HepG2 (cell line): ENCODE results near the gene RSPH1. TPM values are rescaled to one million over a fixed set of nuclear protein-coding genes. Genes with fewer than 3 reads are reported as not detected.
A peak's percentile ranks its signal among the peaks of the same experiment; 100 is the strongest.

Experiments
- CTCF ChIP-seq: sonication (generic); formaldehyde crosslinking; IDR thresholded peaks from 2 replicates; pipeline ENCODE4 v1.5.0; 2020; ENCODE audit warnings: mild to moderate bottlenecking, missing genetic modification reagents, moderate library complexity
- FOXM1 ChIP-seq: sonication (generic); formaldehyde crosslinking; IDR thresholded peaks from 2 replicates; pipeline ENCODE4 v1.5.0; 2020; ENCODE audit warnings: missing genetic modification reagents
- FOXO1 ChIP-seq: sonication (generic); formaldehyde crosslinking; IDR thresholded peaks from 2 replicates; pipeline ENCODE4 v1.4.0; 2020; ENCODE audit warnings: missing genetic modification reagents
- MXD4 ChIP-seq: IDR thresholded peaks from 2 replicates; pipeline ENCODE4 v1.6.1; 2016; ENCODE audit warnings: mild to moderate bottlenecking, missing biosample characterization, missing genetic modification reagents
- MZF1 ChIP-seq: sonication (generic); formaldehyde crosslinking; IDR thresholded peaks from 2 replicates; pipeline ENCODE4 v1.8.1; 2023; ENCODE audit warnings: mild to moderate bottlenecking, missing genetic modification reagents, borderline replicate concordance
- NFATC3 ChIP-seq: sonication (generic); formaldehyde crosslinking; IDR thresholded peaks from 2 replicates; pipeline ENCODE4 v1.5.1; 2020; ENCODE audit warnings: mild to moderate bottlenecking, missing genetic modification reagents
- RBM22 ChIP-seq: fragments of 200-400 bp; formaldehyde crosslinking; optimal IDR thresholded peaks from 2 replicates; pipeline ENCODE3; 2017; ENCODE audit warnings: mild to moderate bottlenecking, low read length, moderate library complexity
- REL ChIP-seq: sonication (generic); formaldehyde crosslinking; conservative IDR thresholded peaks from 2 replicates; pipeline ENCODE4 v1.8.0; 2022; ENCODE audit warnings: mild to moderate bottlenecking, missing genetic modification reagents, moderate library complexity
- SALL2 ChIP-seq: sonication (generic); formaldehyde crosslinking; IDR thresholded peaks from 2 replicates; pipeline ENCODE4 v1.8.1; 2023; ENCODE audit warnings: mild to moderate bottlenecking, missing genetic modification reagents, inconsistent platforms
- TEF ChIP-seq: sonication (generic); formaldehyde crosslinking; IDR thresholded peaks from 2 replicates; pipeline ENCODE4 v1.5.0; 2020; ENCODE audit warnings: missing genetic modification reagents
- ZBTB33 ChIP-seq: sonication (generic); formaldehyde crosslinking; IDR thresholded peaks from 2 replicates; pipeline ENCODE4 v1.4.0; 2020; ENCODE audit warnings: missing genetic modification reagents
- ZMYM3 ChIP-seq: sonication (generic); formaldehyde crosslinking; IDR thresholded peaks from 2 replicates; pipeline ENCODE4 v1.5.1; 2020; ENCODE audit warnings: mild to moderate bottlenecking, missing genetic modification reagents
- ZNF292 ChIP-seq: sonication (generic); formaldehyde crosslinking; IDR thresholded peaks from 2 replicates; pipeline ENCODE4 v1.8.1; 2022; ENCODE audit warnings: mild to moderate bottlenecking, low read depth, missing genetic modification reagents, borderline replicate concordance
- ZNF780A ChIP-seq: sonication (generic); formaldehyde crosslinking; IDR thresholded peaks from 2 replicates; pipeline ENCODE4 v1.8.0; 2022; ENCODE audit warnings: mild to moderate bottlenecking, missing genetic modification reagents, moderate library complexity
- ZNF784 ChIP-seq: sonication (generic); formaldehyde crosslinking; IDR thresholded peaks from 2 replicates; pipeline ENCODE4 v1.5.1; 2020; ENCODE audit warnings: missing genetic modification reagents, mild to moderate bottlenecking, borderline replicate concordance
- polyA plus RNA-seq, 8 experiments: library from polyadenylated mRNA; depleted of rRNA in 3 of 8; stranded (reverse) in 7 of 8; unstranded in 1 of 8; fragments of >200 nt; fragmentation: Illumina TruSeq in 4 of 8; extraction: Trizol in 4 of 8; gene quantifications; 2 replicates each; pipeline versions ENCODE4 v1.2.1 to v1.2.3, GENCODE V29; 2011 to 2016; ENCODE audit warnings: low read depth in 4 of 8, missing spikeins in 1 of 8, mixed read lengths in 1 of 8; ENCODE audit not compliant: insufficient read depth in 1 of 8
- total RNA-seq, 5 experiments: library from RNA; depleted of rRNA; stranded (reverse); fragments of >200 nt; fragmentation: Illumina TruSeq; extraction: Trizol; gene quantifications; 2 replicates each; pipeline ENCODE4 v1.2.3, GENCODE V29; 2016; ENCODE audit warnings: low read depth in 1 of 5
- TF ChIP-seq, protein P1 (sequence below): sonication (generic); formaldehyde crosslinking; IDR thresholded peaks from 2 replicates; pipeline ENCODE4 v1.5.1; 2020; ENCODE audit warnings: mild to moderate bottlenecking, missing genetic modification reagents, borderline replicate concordance

The RSPH1 gene
- total and polyA plus RNA-seq, 2 of the 13 experiments (the other 11 are each of a cell fraction or from before 2014, with no cell fraction given): not detected

DNA sequence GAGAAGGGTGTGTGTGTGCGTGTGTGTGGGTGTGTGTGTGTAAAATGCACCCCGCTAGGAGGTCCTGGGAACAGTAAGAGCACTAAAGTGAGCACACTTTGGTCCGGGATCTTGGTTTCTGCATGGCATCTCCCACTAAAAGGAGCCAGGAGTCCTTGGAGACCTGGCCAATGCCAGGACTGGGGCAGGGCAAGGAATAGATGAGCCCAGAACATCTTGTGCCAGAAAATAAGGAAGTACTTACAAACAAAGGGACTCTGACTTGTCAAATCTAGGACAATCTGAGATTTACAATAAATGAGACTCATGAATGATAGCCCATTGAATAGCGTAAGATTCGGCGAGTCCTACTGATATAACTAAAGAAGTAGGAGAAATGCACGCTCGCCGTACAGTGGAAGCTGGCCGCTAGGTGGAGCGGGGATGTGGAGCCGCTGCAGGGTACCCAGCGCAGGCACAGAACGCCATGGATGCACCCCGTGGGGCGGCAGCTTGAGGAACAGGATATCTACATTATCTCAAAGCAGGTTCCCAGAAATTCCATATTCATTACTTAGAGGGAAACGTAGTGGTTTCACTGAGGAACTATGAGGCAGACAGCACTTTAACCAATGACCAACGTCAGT is 24.7 kb upstream of the RSPH1 start (continued):
- TF ChIP-seq CTCF: peak; percentile 31
- TF ChIP-seq FOXM1 (CRISPR knock-in tag): no peak
- TF ChIP-seq ZMYM3 (CRISPR knock-in tag): no peak
- TF ChIP-seq ZNF292 (CRISPR knock-in tag): no peak
- TF ChIP-seq TEF: no peak
- TF ChIP-seq, protein P1, sequence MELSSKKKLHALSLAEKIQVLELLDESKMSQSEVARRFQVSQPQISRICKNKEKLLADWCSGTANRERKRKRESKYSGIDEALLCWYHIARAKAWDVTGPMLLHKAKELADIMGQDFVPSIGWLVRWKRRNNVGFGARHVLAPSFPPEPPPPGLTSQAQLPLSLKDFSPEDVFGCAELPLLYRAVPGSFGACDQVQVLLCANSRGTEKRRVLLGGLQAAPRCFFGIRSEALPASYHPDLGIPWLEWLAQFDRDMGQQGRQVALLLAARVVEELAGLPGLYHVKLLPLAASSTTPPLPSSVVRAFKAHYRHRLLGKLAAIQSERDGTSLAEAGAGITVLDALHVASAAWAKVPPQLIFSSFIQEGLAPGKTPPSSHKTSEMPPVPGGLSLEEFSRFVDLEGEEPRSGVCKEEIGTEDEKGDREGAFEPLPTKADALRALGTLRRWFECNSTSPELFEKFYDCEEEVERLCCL (CRISPR knock-in tag): no peak
- no peak for TF ChIP-seq RBM22
- no peak for TF ChIP-seq MXD4 (CRISPR knock-in tag)
- TF ChIP-seq MZF1: no peak
- no peak for TF ChIP-seq FOXO1
- 0 out of 2 replicates have a peak, but pooled peaks have one; percentile 7 for TF ChIP-seq ZBTB33 (CRISPR knock-in tag)
- no peak for TF ChIP-seq NFATC3 (CRISPR knock-in tag)
- TF ChIP-seq ZNF784 (CRISPR knock-in tag): no peak
- no peak for TF ChIP-seq SALL2 (CRISPR knock-in tag)
- TF ChIP-seq ZNF780A: no peak
- TF ChIP-seq REL: no peak
